ENCODE data around the gene PTGDS. TPM values are rescaled to one million over a fixed set of nuclear protein-coding genes. Genes with fewer than 3 reads are reported as not detected.

The PTGDS gene
- total RNA-seq, 1 donor from 2014 or later: 0.26 TPM

DNA sequence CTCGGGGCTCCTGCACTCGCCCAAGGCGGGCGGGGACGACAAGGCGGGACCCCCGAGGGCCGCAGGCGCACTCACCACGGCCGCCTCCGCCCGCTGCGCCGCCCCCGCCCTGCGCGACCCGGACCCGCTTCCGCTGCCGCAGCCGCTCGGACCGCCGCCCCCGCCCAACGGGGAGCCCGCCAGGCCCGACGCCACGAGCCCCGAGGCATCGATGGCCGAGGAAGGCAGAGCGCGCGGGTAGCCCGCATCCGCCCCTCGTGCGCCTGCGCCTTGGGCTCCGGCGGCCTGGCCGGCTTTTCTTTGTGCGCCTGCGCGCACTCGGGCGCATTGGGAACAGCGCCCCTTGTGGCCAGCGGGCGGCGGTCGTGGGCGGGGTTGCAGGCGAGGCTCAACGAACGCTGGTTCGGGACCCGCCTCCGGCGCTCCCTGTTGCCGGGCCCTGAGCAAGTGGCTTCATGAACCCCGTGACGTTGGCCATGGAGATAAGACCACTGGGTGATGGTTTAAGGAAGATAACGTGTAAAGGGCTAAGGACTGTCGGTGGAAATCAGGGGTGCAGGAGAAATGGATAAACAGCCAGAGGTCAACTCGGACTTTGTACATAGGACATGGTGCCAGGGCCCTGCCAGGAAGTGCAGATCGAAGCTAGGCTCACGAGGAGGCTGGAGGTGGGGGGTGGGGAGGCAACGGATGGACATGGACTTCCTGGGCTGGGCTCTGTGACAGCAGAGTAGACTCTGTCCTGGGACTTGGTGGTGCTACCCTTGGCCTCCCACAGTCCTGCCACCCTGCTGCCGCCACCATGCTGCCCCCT, 32.6 kb upstream of the PTGDS start, which contains the start of the genes C8G and FBXW5:
TSS of gene C8G (plus strand) at position 725 of the 814 bp plus-strand sequence. CDS start at position 803, 78 bp downstream.
TSS of gene FBXW5 (minus strand) at position 220 of the 814 bp plus-strand sequence. CDS start 655 bp downstream, outside the sequence.
- FAIRE-seq (no peak), DNase-seq (ENCODE audit: low read depth) (peak; percentile 65)
- Histone ChIP-seq H3K27me3 (ENCODE audit: control insufficient read depth, insufficient read depth, low read length) (no peaks in the 10 kb centered on the region), H3K36me3 (ENCODE audit: control insufficient read depth, insufficient read depth, low read length) (peaks cover 20% of the 10 kb centered on the region), H3K4me3 (ENCODE audit: low read depth, low read length) (peak within 1 kb of the TSS; percentile 84)
- TF ChIP-seq, protein P1, sequence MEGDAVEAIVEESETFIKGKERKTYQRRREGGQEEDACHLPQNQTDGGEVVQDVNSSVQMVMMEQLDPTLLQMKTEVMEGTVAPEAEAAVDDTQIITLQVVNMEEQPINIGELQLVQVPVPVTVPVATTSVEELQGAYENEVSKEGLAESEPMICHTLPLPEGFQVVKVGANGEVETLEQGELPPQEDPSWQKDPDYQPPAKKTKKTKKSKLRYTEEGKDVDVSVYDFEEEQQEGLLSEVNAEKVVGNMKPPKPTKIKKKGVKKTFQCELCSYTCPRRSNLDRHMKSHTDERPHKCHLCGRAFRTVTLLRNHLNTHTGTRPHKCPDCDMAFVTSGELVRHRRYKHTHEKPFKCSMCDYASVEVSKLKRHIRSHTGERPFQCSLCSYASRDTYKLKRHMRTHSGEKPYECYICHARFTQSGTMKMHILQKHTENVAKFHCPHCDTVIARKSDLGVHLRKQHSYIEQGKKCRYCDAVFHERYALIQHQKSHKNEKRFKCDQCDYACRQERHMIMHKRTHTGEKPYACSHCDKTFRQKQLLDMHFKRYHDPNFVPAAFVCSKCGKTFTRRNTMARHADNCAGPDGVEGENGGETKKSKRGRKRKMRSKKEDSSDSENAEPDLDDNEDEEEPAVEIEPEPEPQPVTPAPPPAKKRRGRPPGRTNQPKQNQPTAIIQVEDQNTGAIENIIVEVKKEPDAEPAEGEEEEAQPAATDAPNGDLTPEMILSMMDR (IDR thresholded peaks at IDR 0.05; ENCODE audit: insufficient read depth, low read length, severe bottlenecking): peak; percentile 99

DNA sequence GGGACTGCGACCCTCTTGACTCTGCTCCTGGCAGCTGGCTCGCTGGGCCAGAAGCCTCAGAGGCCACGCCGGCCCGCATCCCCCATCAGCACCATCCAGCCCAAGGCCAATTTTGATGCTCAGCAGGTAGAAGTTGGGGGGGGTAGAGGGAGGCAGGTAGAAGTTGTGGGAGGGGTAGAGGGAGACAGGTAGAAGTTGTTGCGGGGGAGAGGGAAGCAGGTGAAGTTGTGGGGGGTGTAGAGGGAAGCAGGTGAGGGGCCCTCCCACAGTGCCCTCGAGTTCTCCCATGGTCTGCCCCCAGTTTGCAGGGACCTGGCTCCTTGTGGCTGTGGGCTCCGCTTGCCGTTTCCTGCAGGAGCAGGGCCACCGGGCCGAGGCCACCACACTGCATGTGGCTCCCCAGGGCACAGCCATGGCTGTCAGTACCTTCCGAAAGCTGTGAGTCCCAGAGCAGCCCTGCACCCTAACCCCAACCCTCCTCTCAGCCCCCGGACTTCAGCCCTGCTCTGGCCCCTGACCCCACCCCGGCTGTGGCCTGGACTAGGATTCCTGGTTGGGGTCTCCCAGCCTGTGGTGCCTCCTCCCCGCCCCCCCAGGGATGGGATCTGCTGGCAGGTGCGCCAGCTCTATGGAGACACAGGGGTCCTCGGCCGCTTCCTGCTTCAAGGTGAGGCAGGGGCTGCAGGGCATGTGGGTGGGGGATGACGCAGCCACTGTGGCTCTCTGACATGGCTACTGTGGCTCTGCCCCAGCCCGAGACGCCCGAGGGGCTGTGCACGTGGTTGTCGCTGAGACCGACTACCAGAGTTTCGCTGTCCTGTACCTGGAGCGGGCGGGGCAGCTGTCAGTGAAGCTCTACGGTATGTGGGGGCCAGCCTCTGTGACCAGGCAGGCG, 31.7 kb upstream of the PTGDS start:
- no peaks in the 10 kb centered on the region for H3K27me3 ChIP-seq (ENCODE audit: control insufficient read depth, insufficient read depth, low read length)
- no peak overlapping the region for H3K4me3 ChIP-seq (ENCODE audit: low read depth, low read length)
- FAIRE-seq (no peak), DNase-seq (ENCODE audit: low read depth) (no peak)
- peaks cover 16% of the 10 kb centered on the region for H3K36me3 ChIP-seq (ENCODE audit: control insufficient read depth, insufficient read depth, low read length)
- TF ChIP-seq, protein P1 (IDR thresholded peaks at IDR 0.05; ENCODE audit: insufficient read depth, low read length, severe bottlenecking): no peak

DNA sequence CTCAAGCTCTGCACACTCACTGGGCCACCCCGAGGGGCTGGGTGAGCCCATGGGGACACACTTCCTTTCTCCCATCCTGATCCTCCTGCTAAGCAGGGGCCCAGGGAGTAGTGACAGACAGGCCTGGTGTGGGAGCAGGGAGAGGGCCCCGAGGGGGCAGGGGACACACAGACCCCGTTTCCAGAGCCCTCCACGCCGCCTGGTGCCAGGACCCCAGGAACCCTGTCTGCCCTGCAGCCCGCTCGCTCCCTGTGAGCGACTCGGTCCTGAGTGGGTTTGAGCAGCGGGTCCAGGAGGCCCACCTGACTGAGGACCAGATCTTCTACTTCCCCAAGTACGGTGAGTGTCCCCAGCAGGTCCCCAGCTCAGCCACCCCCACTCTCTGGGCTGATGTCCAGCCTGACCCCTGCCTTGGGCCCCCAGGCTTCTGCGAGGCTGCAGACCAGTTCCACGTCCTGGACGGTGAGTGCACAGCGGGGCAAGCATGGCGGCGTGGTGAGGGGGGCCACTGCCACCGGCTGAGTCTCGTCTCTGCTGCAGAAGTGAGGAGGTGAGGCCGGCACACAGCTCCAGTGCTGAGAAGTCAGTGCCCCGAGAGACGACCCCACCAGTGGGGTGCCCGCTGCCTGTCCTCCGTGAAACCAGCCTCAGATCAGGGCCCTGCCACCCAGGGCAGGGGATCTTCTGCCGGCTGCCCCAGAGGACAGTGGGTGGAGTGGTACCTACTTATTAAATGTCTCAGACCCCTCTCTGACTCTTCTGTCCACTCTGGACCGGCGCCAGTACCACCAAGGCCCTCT, 30.9 kb upstream of the PTGDS start:
- no peak overlapping the region for H3K4me3 ChIP-seq (ENCODE audit: low read depth, low read length)
- no peak for FAIRE-seq
- no peaks in the 10 kb centered on the region for H3K27me3 ChIP-seq (ENCODE audit: control insufficient read depth, insufficient read depth, low read length)
- DNase-seq (ENCODE audit: low read depth): no peak
- H3K36me3 ChIP-seq (ENCODE audit: control insufficient read depth, insufficient read depth, low read length): peaks cover 9% of the 10 kb centered on the region
- TF ChIP-seq, protein P1 (IDR thresholded peaks at IDR 0.05; ENCODE audit: insufficient read depth, low read length, severe bottlenecking): no peak

DNA sequence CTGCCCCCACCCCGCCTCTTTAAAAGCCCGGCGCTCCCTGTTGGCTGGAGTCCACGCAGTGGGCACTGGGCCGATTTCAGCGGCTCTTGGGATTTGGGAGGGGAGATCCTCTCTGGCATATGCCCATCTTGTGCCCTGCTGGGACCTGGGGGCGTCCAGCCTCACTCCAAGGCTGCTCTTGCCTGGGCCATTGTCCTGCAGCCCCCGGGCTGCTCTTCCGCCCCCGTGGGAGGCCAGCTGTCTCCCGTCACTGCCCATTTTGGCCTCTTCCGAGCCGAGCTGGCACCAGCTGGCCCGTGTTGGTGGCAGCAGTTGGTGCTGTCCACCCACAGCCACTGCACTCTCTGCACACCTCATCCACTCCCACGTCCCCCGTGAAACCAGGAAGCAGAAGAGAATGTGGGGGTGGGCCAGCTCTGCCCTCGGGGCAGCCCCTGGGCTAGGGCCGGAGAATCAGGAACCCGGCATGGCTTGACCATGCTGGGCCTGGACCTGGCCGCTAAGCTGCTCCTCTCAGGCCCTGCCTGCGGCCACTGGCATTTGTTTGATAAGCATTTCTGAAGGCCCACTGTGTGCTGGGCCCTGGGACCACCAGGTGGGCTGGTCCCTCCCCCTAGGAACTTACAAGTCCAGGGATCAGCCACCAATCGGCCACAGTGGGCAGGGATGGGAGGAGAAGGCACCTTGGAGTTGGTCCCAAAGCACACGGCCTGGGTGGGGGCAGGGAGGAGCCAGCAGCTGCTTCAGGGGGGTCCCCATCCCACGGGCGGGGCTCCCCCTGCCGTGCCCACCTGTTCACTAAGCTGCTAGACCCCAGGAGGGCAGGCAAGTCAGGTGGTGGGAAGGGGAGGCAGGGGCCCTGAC, 30.0 kb upstream of the PTGDS start:
- TF ChIP-seq, protein P1 (IDR thresholded peaks at IDR 0.05; ENCODE audit: insufficient read depth, low read length, severe bottlenecking): no peak
- Histone ChIP-seq H3K27me3 (ENCODE audit: control insufficient read depth, insufficient read depth, low read length) (no peaks in the 10 kb centered on the region), H3K36me3 (ENCODE audit: control insufficient read depth, insufficient read depth, low read length) (peaks cover 3% of the 10 kb centered on the region), H3K4me3 (ENCODE audit: low read depth, low read length) (no peak overlapping the region)
- FAIRE-seq (no peak), DNase-seq (ENCODE audit: low read depth) (no peak)
